GM18507 (cell line): ENCODE results near the gene CHRND.
A peak's percentile ranks its signal among the peaks of the same experiment; 100 is the strongest.

Experiments used
- DNase-seq: peaks from one replicate; pipeline ENCODE4 v3.0.0; 2011; ENCODE audit warnings: low read depth; ENCODE audit not compliant: insufficient read length; ENCODE audit errors: extremely low spot score
- FAIRE-seq: peaks from 2 replicates; lab custom pipeline; 2011; peaks lifted over from hg19 to GRCh38; lab: Jason Lieb, UNC

Gene CHRND

DNA sequence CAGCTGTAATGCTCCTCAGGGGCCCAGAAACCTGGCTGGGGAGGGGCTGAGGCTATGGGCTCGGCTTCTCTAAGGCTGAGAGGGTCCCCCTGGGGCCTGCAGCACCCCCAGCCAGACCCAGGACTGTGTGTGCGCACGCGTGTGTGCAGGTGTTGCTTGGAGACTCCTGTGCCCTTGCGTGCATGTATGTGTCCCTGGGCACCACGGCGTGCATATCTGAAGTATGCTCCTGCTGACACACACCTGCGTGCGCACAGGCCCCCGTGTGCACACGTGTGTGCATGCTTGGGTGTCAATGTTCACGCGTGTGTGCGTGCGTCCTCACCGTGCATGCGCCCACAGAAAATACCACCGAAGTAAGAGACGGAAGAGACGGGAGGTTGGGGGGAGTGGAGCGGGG is 23.4 kb upstream of the CHRND start:
- DNase-seq (no peak), FAIRE-seq (no peak)

- no peak for DNase-seq
- FAIRE-seq: no peak
These were observed 22.8 kb upstream of the CHRND start for GRCh38 chr2:232502911-232503808.

DNA sequence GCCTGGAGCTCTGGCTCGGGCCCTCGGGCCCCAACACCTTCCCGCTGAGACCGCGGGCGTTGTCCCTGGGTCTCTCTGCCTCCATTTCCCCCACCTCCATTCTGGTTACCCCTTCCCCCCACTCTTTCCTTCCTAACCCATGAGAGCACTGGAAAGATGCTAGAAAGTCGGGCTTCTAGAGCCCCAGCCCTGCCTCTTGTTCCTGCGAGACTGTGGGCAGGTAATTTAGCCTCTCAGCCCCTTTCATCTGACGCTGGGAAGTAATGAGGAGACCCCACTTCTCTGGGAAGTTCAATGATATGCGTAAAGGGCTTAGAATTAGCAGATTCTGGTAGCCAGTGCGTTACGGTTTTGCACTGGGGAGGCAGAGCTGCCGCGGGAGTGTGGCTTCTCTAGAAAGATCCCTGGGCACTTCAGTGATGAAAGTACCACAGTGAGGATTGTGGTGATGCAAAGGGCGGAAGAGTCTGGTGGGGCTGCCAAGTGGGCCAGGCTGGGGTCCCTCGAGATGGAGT is 22.1 kb upstream of the CHRND start:
- FAIRE-seq (no peak), DNase-seq (no peak)

DNA sequence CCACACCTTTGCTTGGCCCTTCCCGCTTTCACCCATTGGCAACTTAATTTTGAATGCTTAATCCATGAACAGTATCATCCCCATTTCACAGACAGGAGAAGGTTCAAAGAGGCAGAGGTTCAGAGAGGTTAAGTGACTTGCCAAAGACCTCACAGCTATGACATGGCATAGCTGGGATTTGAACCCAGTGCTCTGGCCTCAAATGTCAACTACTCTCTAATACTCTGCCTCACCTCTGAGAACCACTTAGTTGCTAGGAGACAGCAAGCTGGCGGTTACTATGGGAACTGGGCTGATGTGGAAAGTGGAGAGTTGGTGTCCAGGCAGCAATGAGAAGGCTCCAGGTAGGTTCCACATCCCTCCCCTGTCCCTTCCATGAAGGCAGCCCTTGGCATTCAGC is 21.5 kb upstream of the CHRND start:
- FAIRE-seq (no peak), DNase-seq (no peak)

DNA sequence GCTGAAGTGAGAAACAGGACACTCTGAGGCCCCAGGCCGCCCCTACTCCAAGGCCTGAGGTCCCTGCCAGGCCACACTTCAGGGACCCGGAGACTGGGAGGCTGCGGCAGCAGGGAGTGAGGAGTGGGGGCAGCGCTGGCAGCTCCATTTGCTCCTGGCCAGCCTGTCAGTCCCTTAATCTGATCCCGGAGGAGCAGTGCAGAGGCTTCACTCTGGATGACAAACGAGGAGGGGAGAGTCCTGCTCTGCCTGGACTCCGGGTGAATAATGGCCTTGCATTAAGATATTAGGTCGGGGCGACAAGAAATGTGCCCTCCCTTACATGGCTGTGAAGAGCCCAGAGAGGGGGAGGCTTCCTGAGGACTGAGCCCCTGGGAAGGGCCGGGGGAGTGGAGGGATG is 20.1 kb upstream of the CHRND start:
- DNase-seq (no peak), FAIRE-seq (no peak)

- DNase-seq (no peak), FAIRE-seq (no peak)
These were observed 19.3 kb upstream of the CHRND start for GRCh38 chr2:232506709-232507108.

GRCh38 chr2:232508251-232508650 is 17.7 kb upstream of the CHRND start:
- FAIRE-seq: no peak

DNA sequence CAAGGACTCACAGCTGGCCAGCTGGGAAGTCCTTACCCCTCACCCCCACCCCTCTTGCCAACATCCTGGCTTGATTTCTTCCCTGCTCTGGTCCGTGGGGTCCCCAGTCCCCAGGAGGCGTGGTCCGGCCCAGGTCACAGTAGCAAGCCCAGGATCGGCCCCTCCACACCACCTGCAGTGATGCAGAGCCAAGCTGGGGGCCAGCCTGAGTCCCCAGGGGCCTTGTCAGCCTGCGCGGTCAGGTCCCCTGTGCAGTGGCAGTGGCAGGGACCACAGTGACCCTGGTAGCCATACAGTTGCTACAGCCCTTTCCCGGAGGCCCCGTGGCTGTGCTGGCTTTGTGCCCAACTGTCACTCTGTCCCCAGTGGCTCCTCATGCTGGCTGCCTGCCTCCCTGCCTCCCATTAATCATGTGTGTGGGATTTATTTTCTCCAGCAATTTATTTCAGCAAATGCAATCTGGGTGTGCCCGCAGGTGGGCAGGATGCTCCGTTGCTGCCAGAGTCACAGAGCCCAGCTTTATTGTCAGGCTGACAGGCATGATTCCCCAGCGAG is 14.5 kb upstream of the CHRND start:
- FAIRE-seq: no peak
- no peak for DNase-seq

More at GRCh38 chr2:232508251-232508650, 17.7 kb upstream of the CHRND start:
- no peak for DNase-seq

GRCh38 chr2:232512602-232513001 is 13.4 kb upstream of the CHRND start:
- DNase-seq (no peak), FAIRE-seq (no peak)

DNA sequence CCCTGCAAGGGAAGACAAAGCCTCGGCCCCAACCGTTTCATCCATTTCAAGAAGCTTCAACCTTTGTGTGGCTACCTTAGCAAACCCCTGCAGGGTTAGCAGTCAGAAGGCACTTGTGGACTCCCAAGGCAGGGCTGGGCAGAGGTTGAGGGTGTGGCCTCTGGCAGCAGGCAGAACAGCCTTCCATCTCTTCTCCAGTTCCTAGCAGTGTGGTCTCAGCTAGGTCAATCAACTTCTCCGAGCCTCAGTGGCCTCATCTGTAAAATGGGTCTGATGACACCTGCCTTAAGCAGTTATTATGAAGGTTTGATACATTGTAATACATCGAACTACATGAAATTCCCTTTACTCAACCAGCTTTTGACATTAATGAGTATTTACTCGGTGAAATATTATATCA is 12.6 kb upstream of the CHRND start:
- DNase-seq (no peak), FAIRE-seq (no peak)

- DNase-seq (no peak), FAIRE-seq (no peak)
These were observed 10.3 kb upstream of the CHRND start for GRCh38 chr2:232515639-232516038.

GRCh38 chr2:232516551-232516950 is 9.4 kb upstream of the CHRND start:
- FAIRE-seq (no peak), DNase-seq (no peak)

DNA sequence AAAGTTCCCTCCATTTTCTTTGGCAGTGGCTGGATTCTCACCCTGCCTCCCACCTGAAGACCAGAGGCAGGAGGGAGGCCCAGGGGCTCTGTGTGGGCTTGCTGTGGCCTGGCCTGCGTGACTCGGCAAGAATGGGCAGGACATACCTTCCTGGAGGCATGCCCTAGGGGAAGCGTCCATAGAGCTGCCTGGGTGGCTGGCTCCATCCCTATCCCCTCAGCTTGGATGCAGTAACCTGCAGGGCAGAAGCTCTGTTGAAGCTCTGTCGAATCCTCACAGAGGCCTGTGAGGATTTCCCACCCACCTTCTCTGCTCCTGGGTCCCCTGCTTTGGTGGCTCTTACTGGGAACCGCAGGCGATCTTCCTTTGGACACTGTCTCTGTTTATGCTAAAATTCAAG is 7.1 kb upstream of the CHRND start:
- DNase-seq (no peak), FAIRE-seq (no peak)

DNA sequence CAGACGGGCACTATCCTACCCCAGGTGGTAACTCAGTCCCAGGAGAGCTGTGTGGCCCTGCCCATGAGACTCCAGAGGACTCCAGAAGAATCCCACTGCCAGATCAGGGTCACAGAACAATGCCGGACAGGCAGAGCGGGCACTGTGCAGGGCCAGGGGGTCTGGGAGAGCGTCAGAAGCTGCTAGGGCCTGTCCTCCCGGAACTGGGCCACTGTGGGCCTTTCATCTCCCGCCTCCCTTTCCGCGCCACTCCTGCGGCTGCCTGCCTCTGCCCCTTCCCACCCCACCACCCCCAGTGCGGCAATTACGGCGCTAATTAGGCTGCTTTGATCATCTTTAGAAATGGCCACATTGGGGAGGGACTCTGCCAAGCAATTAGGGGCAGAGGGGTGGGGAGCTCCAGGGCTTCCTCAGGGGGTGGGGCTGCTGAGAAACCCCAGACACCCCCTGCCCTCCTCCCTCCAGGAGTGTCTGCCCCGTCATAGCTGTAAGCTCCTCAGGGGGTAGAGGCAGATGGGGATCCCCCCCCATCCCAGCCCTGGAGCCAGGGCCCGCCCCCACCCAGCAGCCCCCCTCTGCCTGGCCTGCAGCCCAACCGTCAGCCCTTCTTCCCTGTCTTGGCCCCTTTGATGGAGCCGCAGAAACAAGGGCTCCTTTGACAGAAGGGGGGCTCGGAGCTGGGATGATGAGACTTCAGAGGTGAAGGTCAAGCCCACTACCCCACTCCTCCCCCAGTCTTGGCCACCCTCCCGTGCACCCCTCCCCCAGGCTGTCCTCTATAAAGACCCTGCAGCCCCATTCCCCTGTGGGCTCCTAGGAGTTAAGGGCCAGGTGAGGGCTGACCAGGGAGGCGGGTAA is 6.2 kb upstream of the CHRND start, which contains the start of gene PRSS56:
TSS of gene PRSS56 (plus strand) at position 808 of the 858 bp plus-strand sequence. CDS start 211 bp downstream, outside the sequence.
- DNase-seq (no peak), FAIRE-seq (no peak)

DNA sequence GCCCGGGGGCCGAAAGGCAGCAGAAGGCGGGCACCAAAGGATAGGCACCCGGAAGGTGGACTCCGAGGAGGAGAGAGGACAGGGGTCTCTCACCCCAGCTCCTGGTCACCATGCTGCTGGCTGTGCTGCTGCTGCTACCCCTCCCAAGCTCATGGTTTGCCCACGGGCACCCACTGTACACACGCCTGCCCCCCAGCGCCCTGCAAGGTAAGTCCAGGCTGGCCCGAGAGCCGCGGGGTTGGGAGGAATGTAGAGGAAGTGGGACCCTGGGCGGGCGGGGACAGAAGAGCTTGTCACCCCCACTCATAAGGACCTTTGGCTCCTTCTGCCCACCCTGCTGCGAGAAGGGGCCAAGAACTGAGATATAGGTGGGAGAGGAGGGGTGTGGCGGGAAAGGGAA is 5.5 kb upstream of the CHRND start:
- no peak for DNase-seq

GRCh38 chr2:232521098-232521497 is 4.9 kb upstream of the CHRND start:
- DNase-seq: no peak

More for the DNA sequence above, 5.5 kb upstream of the CHRND start:
- no peak for FAIRE-seq

DNA sequence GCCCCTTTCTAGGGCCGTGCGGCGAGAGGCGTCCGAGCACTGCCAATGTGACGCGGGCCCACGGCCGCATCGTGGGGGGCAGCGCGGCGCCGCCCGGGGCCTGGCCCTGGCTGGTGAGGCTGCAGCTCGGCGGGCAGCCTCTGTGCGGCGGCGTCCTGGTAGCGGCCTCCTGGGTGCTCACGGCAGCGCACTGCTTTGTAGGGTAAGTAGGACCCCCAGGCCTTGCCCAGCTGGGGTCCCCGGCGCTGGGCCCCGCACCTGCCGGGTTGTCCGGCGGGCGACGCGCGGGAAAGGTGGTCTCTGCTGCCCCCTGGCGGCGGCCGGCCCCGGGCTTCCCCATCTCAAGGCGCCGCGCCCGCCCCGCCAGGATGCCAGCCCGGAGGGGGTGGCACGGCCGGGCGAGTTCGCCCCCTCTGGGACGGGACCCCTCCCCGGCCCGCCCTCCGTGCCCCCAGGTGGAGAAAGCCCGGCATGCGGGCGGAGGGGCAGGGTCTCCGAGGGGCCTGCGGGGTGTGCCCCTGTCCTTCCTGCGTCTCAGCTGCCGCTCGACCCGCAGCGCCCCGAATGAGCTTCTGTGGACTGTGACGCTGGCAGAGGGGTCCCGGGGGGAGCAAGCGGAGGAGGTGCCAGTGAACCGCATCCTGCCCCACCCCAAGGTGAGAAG is 3.9 kb upstream of the CHRND start:
- FAIRE-seq (no peak), DNase-seq (peak; percentile 67)

More at GRCh38 chr2:232521098-232521497, 4.9 kb upstream of the CHRND start:
- no peak for FAIRE-seq

DNA sequence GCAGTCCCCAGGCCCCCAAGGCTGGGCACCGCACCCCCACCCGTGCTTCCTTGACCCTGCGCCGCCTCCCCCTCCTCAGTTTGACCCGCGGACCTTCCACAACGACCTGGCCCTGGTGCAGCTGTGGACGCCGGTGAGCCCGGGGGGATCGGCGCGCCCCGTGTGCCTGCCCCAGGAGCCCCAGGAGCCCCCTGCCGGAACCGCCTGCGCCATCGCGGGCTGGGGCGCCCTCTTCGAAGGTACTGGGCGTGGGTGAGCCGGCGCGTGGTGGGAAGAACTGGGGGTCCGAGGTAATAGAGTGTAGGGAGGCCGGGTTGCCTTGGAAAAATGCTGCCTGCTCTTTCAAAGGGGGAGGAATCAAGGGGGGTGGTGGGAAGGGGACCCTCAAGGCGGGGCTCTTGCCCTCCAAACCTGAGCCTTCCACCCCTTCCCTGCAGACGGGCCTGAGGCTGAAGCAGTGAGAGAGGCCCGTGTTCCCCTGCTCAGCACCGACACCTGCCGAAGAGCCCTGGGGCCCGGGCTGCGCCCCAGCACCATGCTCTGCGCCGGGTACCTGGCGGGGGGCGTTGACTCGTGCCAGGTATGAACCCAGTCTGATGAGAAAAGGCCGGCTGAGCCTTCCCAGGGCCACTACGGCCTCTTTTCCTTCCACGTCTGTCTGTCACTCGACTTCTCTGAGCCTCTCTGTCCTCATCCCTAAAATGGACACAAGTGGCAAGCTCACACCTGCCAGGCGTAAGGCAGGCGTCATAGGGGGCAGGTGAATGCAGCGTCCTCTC is 3.1 kb upstream of the CHRND start:
- FAIRE-seq (no peak), DNase-seq (no peak)

DNA sequence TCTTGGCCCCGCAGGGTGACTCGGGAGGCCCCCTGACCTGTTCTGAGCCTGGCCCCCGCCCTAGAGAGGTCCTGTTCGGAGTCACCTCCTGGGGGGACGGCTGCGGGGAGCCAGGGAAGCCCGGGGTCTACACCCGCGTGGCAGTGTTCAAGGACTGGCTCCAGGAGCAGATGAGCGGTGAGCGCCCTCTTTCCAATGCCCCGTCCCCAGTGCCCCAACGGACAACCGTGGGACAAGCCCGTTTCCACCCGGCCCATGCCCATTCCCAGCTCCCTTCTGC is 2.6 kb upstream of the CHRND start:
- FAIRE-seq (no peak), DNase-seq (no peak)
